ENCODE measurements around the gene SPECC1L. TPM values are rescaled to one million over a fixed set of nuclear protein-coding genes. Genes with fewer than 3 reads are reported as not detected.

Gene SPECC1L
- total RNA-seq, 2 donors from 2014 or later, result 59.4 to 61.8 TPM

DNA sequence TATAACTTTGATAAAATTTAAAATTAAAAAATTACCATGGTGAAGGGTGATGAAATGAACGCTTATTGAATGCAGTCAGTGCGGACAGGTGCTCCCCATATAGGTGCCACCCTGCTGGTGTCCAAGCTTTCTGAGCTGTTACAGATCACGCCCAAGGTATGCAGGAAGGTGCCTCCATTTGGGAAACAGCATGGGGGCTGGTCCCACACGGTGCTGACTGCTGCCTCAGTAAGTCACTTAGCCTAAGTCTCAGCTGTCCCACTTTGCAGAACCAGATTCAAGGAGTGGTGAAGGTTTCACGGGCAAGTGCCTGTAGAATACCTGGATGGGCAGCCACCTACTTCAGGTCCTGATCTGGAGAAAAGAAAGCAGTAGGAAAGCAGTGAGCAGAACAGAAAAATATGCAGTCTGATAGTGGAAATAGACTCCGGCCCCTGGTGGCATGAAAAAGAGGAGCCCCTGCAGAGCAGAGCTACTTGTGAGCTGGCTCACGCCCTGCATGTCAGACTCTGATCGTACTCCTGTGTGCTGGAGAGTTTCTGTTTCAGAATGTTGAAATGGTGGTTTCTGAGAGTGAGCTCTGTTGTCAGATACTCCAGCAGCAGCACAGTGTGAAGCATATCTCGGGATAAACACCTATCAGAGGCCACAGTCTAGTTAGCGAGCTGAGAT is 189.9 kb downstream of the SPECC1L start:
- peaks cover 0 to 3% of the 10 kb centered on the region in 2 donors for H3K36me3 Mint-ChIP-seq (ENCODE audit: insufficient read depth in 2 of 2)
- H3K4me1 Mint-ChIP-seq (ENCODE audit: low read depth), result peaks cover 20% of the 10 kb centered on the region
- DNase-seq (peak in 1 of 2 donors; percentile 30), ATAC-seq (replicated peaks in 1 of 2) (peak; percentile 77 to 91)
- no peaks in the 10 kb centered on the region for H3K27me3 Mint-ChIP-seq (ENCODE audit: low read depth)
- H3K9me3 Mint-ChIP-seq, result no peaks in the 10 kb centered on the region
- H3K27ac Mint-ChIP-seq, result no peak overlapping the region
- H3K4me3 Mint-ChIP-seq, result peak overlapping the region; percentile 13 to 36

DNA sequence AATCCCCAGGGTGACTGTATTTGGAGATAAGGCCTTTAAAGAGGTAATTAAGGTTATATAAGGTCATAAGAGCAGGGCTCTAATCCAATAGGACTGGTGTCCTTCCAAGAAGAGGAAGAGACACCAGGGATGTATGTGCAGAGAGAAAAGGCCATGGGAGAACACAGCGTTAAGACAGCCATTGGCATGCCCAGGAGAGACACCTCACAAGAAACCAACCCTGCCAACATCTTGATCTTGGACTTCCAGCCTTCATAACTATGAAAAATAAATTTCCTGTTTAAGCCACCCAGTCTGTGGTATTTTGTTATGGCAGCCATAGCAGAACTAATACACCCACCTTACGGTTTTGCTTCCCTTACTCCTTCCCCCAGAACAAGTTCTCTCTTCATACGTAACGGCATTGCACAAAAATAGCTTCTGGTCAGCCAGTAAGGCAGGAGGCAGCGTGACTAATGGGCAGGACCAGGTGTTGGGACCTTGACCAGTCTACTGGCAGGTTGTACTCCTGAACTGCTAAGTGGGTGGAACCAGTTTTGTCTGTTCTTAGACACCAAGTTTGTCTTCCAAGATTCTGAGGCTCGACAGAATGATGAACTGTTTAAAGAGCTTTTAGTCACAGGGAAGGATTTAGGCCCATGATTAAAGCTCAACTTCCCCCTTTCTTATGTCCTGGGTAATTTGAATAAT is 192.6 kb downstream of the SPECC1L start:
- H3K9me3 Mint-ChIP-seq, result no peaks in the 10 kb centered on the region
- ATAC-seq (replicated peaks in 1 of 2) (no peak), DNase-seq (no peak)

GRCh38 chr22:24465566-24465965 is 194.9 kb downstream of the SPECC1L start:
- DNase-seq (no peak), ATAC-seq (replicated peaks in 1 of 2) (no peak)
- Mint-ChIP-seq H3K9me3 (no peaks in the 10 kb centered on the region), H3K27ac (no peak overlapping the region), H3K36me3 (ENCODE audit: insufficient read depth in 2 of 2) (peaks cover 0 to 3% of the 10 kb centered on the region in 2 donors), H3K4me3 (no peak overlapping the region), H3K4me1 (ENCODE audit: low read depth) (peaks cover 14% of the 10 kb centered on the region), H3K27me3 (ENCODE audit: low read depth) (no peaks in the 10 kb centered on the region)

More for the DNA sequence above, 192.6 kb downstream of the SPECC1L start:
- Mint-ChIP-seq H3K27ac (no peak overlapping the region), H3K36me3 (ENCODE audit: insufficient read depth in 2 of 2) (peaks cover 0 to 3% of the 10 kb centered on the region in 2 donors), H3K4me3 (no peak overlapping the region), H3K4me1 (ENCODE audit: low read depth) (peaks cover 24% of the 10 kb centered on the region), H3K27me3 (ENCODE audit: low read depth) (no peaks in the 10 kb centered on the region)

DNA sequence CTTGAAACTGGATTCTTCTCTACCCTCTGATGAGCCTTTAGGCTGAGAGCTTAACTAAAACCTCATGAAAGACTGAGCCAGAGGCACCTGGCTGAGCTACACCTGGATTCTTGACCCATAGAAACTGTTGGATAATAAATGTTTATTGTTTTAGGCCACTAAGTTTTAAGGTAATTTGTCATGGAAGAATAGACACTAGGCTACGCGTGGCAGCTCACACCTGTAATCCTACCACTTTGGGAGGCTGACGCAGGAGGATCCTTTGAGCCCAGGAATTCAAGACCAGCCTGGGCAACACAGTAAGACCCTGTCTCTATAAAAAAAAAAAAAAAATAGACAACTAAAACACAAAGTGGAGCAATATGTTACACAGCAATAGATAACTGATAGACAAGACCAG is 195.3 kb downstream of the SPECC1L start:
- H3K4me1 Mint-ChIP-seq (ENCODE audit: low read depth), result peaks cover 10% of the 10 kb centered on the region
- H3K27ac Mint-ChIP-seq, result no peak overlapping the region
- H3K36me3 Mint-ChIP-seq (ENCODE audit: insufficient read depth in 2 of 2), result peaks cover 0 to 3% of the 10 kb centered on the region in 2 donors
- no peak overlapping the region for H3K4me3 Mint-ChIP-seq
- H3K9me3 Mint-ChIP-seq, result no peaks in the 10 kb centered on the region
- H3K27me3 Mint-ChIP-seq (ENCODE audit: low read depth), result no peaks in the 10 kb centered on the region
- DNase-seq (no peak), ATAC-seq (replicated peaks in 1 of 2) (no peak)

GRCh38 chr22:24466716-24467328 is 196.2 kb downstream of the SPECC1L start:
- no peak for ATAC-seq (replicated peaks in 1 of 2)
- no peaks in the 10 kb centered on the region for H3K9me3 Mint-ChIP-seq
- H3K4me3 Mint-ChIP-seq, result no peak overlapping the region
- H3K36me3 Mint-ChIP-seq (ENCODE audit: insufficient read depth in 2 of 2), result peaks cover 0 to 3% of the 10 kb centered on the region in 2 donors
- no peak overlapping the region for H3K27ac Mint-ChIP-seq
- no peak for DNase-seq
- H3K4me1 Mint-ChIP-seq (ENCODE audit: low read depth), result peaks cover 7% of the 10 kb centered on the region
- H3K27me3 Mint-ChIP-seq (ENCODE audit: low read depth), result no peaks in the 10 kb centered on the region

DNA sequence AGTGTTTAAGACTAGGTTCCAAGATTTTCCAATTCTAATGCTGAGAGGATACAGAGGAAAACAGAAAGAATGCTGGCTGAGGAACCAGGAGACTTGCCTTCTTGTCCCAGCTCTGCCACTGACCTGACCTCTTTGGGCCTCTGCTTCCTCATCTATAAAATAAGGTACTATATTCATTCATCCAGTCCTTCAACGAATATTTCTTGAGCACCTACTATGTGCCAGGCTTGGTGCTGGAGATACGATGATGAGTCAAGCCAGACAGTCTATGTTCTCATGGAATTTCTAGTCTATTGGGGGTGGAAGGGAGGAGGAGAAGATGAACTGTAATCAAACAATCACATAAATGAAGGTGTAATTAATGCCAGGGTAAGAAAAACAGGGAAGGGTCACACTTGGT is 196.7 kb downstream of the SPECC1L start:
- no peaks in the 10 kb centered on the region for H3K9me3 Mint-ChIP-seq
- H3K4me1 Mint-ChIP-seq (ENCODE audit: low read depth), result peaks cover 7% of the 10 kb centered on the region
- no peak for ATAC-seq (replicated peaks in 1 of 2)
- H3K27ac Mint-ChIP-seq, result no peak overlapping the region
- peaks cover 0 to 3% of the 10 kb centered on the region in 2 donors for H3K36me3 Mint-ChIP-seq (ENCODE audit: insufficient read depth in 2 of 2)
- no peaks in the 10 kb centered on the region for H3K27me3 Mint-ChIP-seq (ENCODE audit: low read depth)
- no peak for DNase-seq
- H3K4me3 Mint-ChIP-seq, result no peak overlapping the region

Other genes starting within 250 kb of the SPECC1L start
- gene SUSD2, start 89.3 kb upstream of the SPECC1L start, total RNA-seq, result under 1 TPM; 0.55 to 0.60 TPM
- gene GGT5, start 25.7 kb upstream of the SPECC1L start, total RNA-seq, result under 1 TPM in 1 of 2 donors, not detected in 1; 0.37 TPM
- 10 to 100 TPM; 34.6 to 41.2 TPM for gene ADORA2A, start 156.8 kb downstream of the SPECC1L start, total RNA-seq
- gene UPB1, start 224.5 kb downstream of the SPECC1L start, total RNA-seq, result 1 to 10 TPM in 1 of 2 donors, under 1 TPM in 1; 0.26 to 1.2 TPM

Data from activated T-cell treated with anti-CD3 and anti-CD28 coated beads, Interleukin-2, amount 50 U/mL, for 72 hours (primary cell).